Calu3 (cell line): ENCODE data around the gene SULT2B1. TPM values are rescaled to one million over a fixed set of nuclear protein-coding genes. Genes with fewer than 3 reads are reported as not detected.

Experiments used
- BruUV-seq: library from RNA; stranded (reverse); fragments of 400-500 nt; replicated peaks from 2 replicates; lab custom pipeline; 2021; lab: Mats Ljungman, UMichigan
- CTCF ChIA-PET: fragments of 300-600 bp; sonication (Branson Sonifier 250); formaldehyde crosslinking; loops from one replicate; lab custom pipeline; 2022; ENCODE audit warnings: antibody characterized with exemption; lab: Charles Lee
- DNase-seq: peaks from one replicate; pipeline ENCODE4 v3.0.0; 2022
- H3K27ac Mint-ChIP-seq: one replicate; pipeline ENCODE4 v1.8.0; 2022; ENCODE audit warnings: mixed read lengths; ENCODE audit not compliant: unreplicated experiment
- H3K27me3 Mint-ChIP-seq: one replicate; pipeline ENCODE4 v1.8.0; 2022; ENCODE audit warnings: mixed read lengths; ENCODE audit not compliant: unreplicated experiment
- H3K36me3 Mint-ChIP-seq: one replicate; pipeline ENCODE4 v1.8.0; 2022; ENCODE audit warnings: mild to moderate bottlenecking, moderate library complexity, mixed read lengths; ENCODE audit not compliant: insufficient read depth, unreplicated experiment
- H3K4me1 Mint-ChIP-seq: one replicate; pipeline ENCODE4 v1.8.0; 2022; ENCODE audit warnings: mild to moderate bottlenecking, low read depth, mixed read lengths; ENCODE audit not compliant: unreplicated experiment
- H3K4me3 Mint-ChIP-seq: one replicate; pipeline ENCODE4 v1.8.0; 2022; ENCODE audit warnings: mild to moderate bottlenecking, low read depth, moderate library complexity, mixed read lengths; ENCODE audit not compliant: unreplicated experiment
- H3K9me3 Mint-ChIP-seq: one replicate; pipeline ENCODE4 v1.8.0; 2022; ENCODE audit warnings: low read depth, mixed read lengths; ENCODE audit not compliant: unreplicated experiment
- CTCF ChIP-seq: fragments of 200-600 bp; IDR thresholded peaks from one replicate; pipeline ENCODE4 v1.8.0; 2022; ENCODE audit warnings: antibody characterized with exemption; ENCODE audit not compliant: unreplicated experiment
- intact Hi-C: fragments of 100-400 bp; cut with micrococcal nuclease; formaldehyde crosslinking; loops from one replicate; pipeline ENCODE4 v1.10.0; 2022; ENCODE audit not compliant: unreplicated experiment
- total RNA-seq: library from RNA; stranded (reverse); gene quantifications from 2 replicates; pipeline ENCODE4 v1.2.3, GENCODE V29; 2022

The SULT2B1 gene
- total RNA-seq, 1 experiment from 2014 or later, result not detected

GRCh38 chr19:48611872-48612271 is 59.9 kb downstream of the SULT2B1 start:
- BruUV-seq, result no TSS peak
- CTCF ChIA-PET, result no interaction called here
- no peak overlapping the region for H3K27ac Mint-ChIP-seq
- DNase-seq, result no peak
- no peaks in the 10 kb centered on the region for H3K9me3 Mint-ChIP-seq
- H3K4me3 Mint-ChIP-seq, result no peak overlapping the region
- H3K4me1 Mint-ChIP-seq, result peaks cover 37% of the 10 kb centered on the region
- no peaks in the 10 kb centered on the region for H3K27me3 Mint-ChIP-seq
- TF ChIP-seq CTCF, result no peak
- H3K36me3 Mint-ChIP-seq, result peaks cover 45% of the 10 kb centered on the region
- intact Hi-C loops, result no loop called here

- H3K27ac Mint-ChIP-seq, result peak overlapping the region; percentile 100
- no peaks in the 10 kb centered on the region for H3K27me3 Mint-ChIP-seq
- no peak for TF ChIP-seq CTCF
- DNase-seq, result peak; percentile 50
- H3K4me3 Mint-ChIP-seq, result peak overlapping the region; percentile 94
- peaks cover 43% of the 10 kb centered on the region for H3K4me1 Mint-ChIP-seq
- H3K9me3 Mint-ChIP-seq, result no peaks in the 10 kb centered on the region
- CTCF ChIA-PET, result interaction anchor here (0.5 to 1.2 kb wide), 2 partner anchors 292 to 332 kb away, joined by 3 to 4 read pairs; no protein-coding TSS in a partner anchor
- peaks cover 58% of the 10 kb centered on the region for H3K36me3 Mint-ChIP-seq
- intact Hi-C loops, result no loop called here
- no TSS peak for BruUV-seq
Measured at GRCh38 chr19:48613024-48613851, 61.3 kb downstream of the SULT2B1 start.

GRCh38 chr19:48613852-48614435 is 62.0 kb downstream of the SULT2B1 start:
- Mint-ChIP-seq H3K9me3 (no peaks in the 10 kb centered on the region), H3K27me3 (no peaks in the 10 kb centered on the region), H3K36me3 (peaks cover 65% of the 10 kb centered on the region), H3K4me1 (peaks cover 43% of the 10 kb centered on the region), H3K4me3 (peak overlapping the region; percentile 94), H3K27ac (peak overlapping the region; percentile 100)
- CTCF ChIA-PET, result no interaction called here
- intact Hi-C loops, result no loop called here
- BruUV-seq, result no TSS peak
- TF ChIP-seq CTCF, result no peak
- no peak for DNase-seq

GRCh38 chr19:48614436-48615230 is 62.7 kb downstream of the SULT2B1 start, which contains the start of gene FAM83E:
Gene FAM83E, minus strand, starts transcription at chr19:48615076. Its CDS starts 1,704 bp downstream, at chr19:48613372.
- H3K4me1 Mint-ChIP-seq, result peaks cover 48% of the 10 kb centered on the region
- peak within 1 kb of the TSS; percentile 94 for H3K4me3 Mint-ChIP-seq
- H3K27ac Mint-ChIP-seq, result peak within 1 kb of the TSS; percentile 100
- peak; percentile 92 for DNase-seq
- no peak for TF ChIP-seq CTCF
- no peaks in the 10 kb centered on the region for H3K9me3 Mint-ChIP-seq
- CTCF ChIA-PET, result interaction anchor here (0.6 to 0.7 kb wide), 2 partner anchors 110 to 251 kb away, joined by 3 to 4 read pairs; partner anchors contain the start of genes SYNGR4 and TMEM143
- BruUV-seq, result no TSS peak
- no peaks in the 10 kb centered on the region for H3K27me3 Mint-ChIP-seq
- intact Hi-C loops, result no loop called here
- H3K36me3 Mint-ChIP-seq, result peaks cover 72% of the 10 kb centered on the region
